Activated T-cell treated with anti-CD3 and anti-CD28 coated beads for 24 hours (primary cell): ENCODE results near the gene PRKAA1.
A peak's percentile ranks its signal among the peaks of the same experiment; 100 is the strongest.
"Not testable (repeated sequence)": the region's sequence is repeated elsewhere in the genome, so short reads cannot be mapped to it uniquely, and the experiment has no call there.

Experiments
- DNase-seq: peaks from one replicate; pipeline ENCODE4 v3.0.0-alpha.2; 2020; ENCODE audit warnings: low read depth

Gene PRKAA1

DNA sequence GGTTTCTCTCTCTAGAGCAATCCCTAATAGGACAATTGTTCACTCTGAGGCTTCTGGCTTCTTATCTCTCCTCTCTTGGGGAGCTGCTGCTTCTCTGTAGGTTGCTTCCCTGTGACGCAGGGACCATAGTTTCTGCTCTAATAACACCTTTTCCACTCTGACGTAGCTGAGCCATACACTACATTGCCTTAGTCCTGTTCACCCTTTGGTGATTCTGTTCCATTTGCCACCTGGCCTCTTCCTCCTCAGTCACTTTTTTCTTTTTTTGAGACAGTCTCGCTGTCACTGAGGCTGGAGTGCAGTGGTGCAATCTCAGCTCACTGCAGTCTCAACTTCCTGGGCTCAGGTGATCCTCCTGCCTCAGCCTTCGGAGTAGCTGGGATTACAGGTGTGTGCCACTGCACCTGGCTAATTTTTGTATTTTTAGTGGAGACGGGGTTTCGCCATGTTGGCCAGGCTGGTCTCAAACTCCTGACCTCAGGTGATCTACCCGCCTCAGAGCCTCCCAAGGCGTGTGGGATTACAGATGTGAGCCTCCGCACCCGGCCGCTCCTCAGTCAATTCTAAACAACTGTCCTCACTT is 27.4 kb upstream of the PRKAA1 start:
- DNase-seq: not testable (repeated sequence)

GRCh38 chr5:40823459-40823858 is 25.3 kb upstream of the PRKAA1 start:
- DNase-seq: no peak

- no peak for DNase-seq
Observed at GRCh38 chr5:40813698-40814281, 15.6 kb upstream of the PRKAA1 start.

DNA sequence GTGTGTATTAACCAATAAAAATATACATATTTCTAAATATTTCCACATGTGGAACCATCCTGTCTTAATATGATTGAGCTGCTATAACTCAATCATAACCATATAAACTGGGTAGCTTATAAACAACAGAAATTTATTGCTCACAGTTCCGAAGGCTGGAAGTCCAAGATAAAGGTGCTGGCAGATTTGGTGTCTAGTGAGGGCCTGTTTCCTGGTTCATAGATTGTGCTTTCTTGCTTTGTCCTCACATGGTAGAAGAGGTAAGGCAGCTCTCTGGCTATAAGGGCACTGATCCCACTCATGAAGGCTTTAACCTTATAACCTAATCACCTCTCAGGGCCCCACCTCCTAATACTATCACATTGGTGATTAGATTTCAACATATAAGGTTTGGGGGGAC is 14.0 kb upstream of the PRKAA1 start:
- DNase-seq: no peak

- no peak for DNase-seq
Observed at GRCh38 chr5:40801771-40802562, 3.8 kb upstream of the PRKAA1 start.

GRCh38 chr5:40799258-40799657 is 1.1 kb upstream of the PRKAA1 start:
- no peak for DNase-seq

- DNase-seq: no peak
Observed at GRCh38 chr5:40798801-40799210, 632 bp upstream of the PRKAA1 start.

DNA sequence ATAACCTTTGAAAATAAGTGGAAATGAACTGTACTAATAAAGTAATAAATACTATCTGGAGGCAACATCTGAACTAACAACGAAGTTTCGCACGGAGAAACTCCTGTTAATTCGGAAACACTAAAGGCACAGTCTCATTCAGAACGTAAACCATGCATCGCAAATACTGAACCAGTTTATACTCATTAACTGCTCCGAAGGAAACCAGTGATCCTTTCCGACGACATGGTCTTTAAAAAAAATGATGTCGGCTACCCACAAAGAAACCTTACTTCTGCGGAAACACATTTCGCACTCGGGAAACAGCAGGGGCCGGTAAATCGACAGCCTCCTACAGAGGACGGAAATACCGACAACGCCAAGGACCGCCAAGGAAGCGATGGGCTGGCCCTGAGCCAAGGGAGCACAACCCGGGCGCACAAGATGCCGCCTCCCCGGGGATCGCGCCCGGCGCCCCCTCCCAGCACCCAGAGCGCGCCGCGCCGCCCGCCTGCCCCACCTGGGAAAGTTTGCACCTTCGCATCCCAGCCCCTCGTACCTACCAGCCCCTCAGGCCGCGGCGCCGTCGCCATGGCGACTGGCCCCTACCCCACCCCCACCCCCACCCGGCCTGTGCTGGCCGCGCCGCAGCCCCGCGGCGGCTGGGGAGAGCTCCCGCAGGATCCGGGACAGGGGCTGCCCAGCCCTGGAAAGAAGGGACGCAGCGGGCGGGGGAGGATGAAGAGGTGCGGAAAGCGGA is 732 bp downstream of the PRKAA1 start:
- peak; percentile 68 for DNase-seq

DNA sequence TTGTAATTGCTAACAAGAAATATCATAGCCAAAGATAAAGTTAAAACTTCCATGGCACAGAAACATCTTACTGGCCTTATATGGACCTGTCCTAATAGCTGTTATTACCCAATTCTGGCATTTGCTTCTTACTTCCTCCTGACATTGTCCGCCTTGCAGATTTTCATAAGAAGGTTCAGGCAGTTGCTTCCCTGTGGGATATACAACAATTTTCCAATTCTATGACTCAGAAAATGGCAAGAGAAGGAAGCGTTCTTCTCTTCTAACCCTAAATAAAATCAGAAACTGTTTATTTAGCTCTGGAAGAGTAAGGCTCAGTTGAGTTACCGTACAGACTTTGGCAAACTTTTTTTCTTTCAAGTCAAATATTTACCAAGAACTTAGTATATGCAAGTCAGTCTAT is 1.7 kb downstream of the PRKAA1 start:
- DNase-seq: no peak

DNA sequence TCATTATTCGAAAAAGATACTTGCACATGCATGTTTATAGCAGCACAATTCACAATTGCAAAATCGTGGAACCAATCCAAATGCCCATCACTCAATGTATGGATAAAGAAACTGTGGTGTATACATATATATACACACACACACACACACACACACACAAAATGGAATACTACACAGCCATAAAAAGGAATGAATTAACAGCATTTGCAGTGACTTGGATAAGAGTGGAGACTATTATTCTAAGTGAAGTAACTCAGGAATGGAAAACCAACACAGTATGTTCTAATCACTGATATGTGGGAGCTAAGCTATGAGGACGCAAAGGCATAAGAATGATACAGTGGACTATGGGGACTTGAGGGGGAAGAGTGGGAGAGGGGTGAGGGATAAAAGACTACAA is 3.3 kb downstream of the PRKAA1 start:
- not testable (repeated sequence) for DNase-seq

GRCh38 chr5:40794340-40794739 is 3.8 kb downstream of the PRKAA1 start:
- DNase-seq: not testable (repeated sequence)

DNA sequence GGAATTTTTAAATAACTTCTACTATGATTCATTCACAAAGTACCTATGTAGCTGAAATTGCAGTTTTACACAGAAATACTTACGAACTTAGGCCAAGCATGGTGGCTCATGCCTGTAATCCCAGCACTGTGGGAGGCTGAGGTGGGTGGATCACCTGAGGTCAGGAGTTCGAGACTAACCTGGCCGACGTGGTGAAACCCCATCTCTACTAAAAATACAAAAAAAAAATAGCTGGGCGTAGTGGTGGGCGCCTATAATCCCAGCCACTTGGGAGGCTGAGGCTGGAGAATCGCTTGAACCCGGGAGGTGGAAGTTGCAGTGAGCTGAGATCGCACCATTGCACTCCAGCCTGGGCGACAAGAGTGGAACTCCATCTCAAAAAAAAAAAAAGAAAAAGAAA is 5.5 kb downstream of the PRKAA1 start:
- DNase-seq: not testable (repeated sequence)

GRCh38 chr5:40791715-40792139 is 6.4 kb downstream of the PRKAA1 start:
- no peak for DNase-seq

DNA sequence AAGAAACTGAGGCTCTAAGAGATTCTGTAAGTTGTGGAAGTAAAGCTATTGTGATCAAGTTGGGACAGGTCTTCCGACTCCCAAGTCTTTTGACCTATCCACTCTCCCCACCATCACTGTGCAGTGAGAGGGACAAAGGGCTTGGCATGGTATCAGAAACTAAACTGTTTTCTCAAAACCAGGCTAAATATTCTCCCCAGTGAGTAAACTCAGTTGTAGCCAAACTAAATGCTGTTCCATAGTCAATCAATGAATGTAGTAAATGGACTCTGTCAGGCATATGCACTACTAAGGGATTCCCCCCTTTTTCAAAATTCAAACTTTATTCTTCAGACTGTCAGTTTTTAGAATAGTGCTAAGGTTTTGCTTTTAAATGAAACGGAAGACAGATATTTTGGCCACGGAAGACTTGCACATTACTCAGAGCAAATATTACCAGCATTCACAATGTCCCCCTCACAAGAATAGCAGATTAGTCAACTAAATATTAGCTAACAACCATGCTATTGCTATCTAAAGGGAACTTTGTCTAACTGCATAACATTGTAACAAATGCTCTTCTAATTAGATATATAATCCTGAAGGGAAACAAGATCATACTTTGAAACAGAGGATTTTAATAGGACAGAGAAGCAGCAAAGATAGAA is 7.1 kb downstream of the PRKAA1 start:
- DNase-seq: no peak

GRCh38 chr5:40788941-40789340 is 9.2 kb downstream of the PRKAA1 start:
- DNase-seq: not testable (repeated sequence)

DNA sequence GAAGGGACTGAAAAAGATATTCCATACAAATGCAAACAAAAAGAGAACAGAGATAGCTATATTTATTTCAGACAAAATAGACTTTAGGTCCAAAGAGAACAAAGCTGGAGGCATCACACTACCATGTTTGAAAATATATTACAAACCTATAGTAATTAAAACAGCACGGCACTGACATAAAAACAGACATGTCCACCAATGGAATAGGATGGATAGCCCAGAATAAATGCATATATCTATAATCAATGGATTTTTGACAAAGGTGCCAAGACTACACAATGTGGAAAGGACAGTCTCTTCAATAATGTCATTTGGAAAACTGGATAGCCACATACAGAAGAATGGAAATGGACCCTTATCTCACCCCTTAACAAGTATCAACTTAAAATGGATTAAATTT is 10.2 kb downstream of the PRKAA1 start:
- DNase-seq: no peak

- not testable (repeated sequence) for DNase-seq
Observed at GRCh38 chr5:40786664-40787063, 11.5 kb downstream of the PRKAA1 start.

- no peak for DNase-seq
Observed at GRCh38 chr5:40784916-40785315, 13.3 kb downstream of the PRKAA1 start.

GRCh38 chr5:40784027-40784653 is 14.0 kb downstream of the PRKAA1 start:
- DNase-seq: no peak

DNA sequence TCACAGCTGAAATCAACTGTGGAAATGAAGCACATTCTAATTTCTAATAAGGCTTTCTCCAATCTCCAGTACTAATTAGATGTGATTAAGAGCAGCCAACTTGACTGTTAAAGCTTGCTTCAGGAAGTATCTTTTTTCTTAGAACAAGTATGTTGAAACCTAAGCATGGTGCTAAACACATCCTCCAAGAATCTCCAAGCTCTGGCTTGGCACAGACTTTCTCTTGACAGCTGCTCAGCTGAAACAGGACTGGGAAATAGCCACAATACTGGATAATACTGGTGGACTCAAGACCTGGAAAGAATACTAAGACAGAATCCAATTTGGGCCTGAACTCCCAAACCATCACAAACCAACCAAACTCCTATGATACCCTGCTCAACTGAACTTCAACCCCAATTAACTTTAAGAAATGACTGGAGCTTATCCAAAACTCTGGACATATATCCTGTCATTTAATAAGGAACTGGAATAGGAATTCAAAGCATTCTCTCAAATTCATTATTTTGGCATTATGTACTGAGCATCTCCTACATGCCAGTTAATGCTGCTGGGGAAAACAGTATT is 16.2 kb downstream of the PRKAA1 start:
- no peak for DNase-seq

DNA sequence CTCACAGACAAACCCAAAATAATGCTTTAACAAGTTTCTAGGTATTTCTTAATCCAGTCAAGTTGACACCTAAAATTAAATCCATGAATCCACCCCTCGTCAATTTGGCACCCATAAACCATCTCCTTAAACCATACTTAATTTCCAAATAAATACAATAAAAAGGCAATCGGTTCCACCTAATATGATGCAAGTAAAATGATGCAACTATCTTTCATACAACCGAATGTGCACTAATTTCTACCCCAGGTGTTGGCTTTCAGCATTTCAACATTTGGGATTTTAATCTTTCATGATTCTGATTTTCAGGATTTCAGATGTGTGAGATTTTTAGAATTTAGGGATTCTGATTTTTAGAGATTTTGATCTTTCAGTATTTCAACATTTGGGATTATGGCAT is 17.3 kb downstream of the PRKAA1 start:
- no peak for DNase-seq
